GM12878 (cell line): ENCODE results near the gene RBX1. TPM values are rescaled to one million over a fixed set of nuclear protein-coding genes. Genes with fewer than 3 reads are reported as not detected.

Experiments
- BACH1 ChIP-seq: fragments of 450-650 bp; IDR thresholded peaks from 2 replicates; pipeline ENCODE4 v1.6.1; 2017; ENCODE audit warnings: mild to moderate bottlenecking, borderline replicate concordance
- BHLHE40 ChIP-seq, 2 experiments: fragments of 450-650 bp in 1 of 2; IDR thresholded peaks; 2 replicates each; pipeline ENCODE4 v1.6.1; 2011 to 2017; ENCODE audit warnings: low read depth in 2 of 2, borderline replicate concordance in 1 of 2, improper control_type of control experiment in 1 of 2, low read length in 1 of 2, mild to moderate bottlenecking in 1 of 2
- IKZF1 ChIP-seq: fragments of 450-650 bp; conservative IDR thresholded peaks from 2 replicates; pipeline ENCODE4 v1.6.1; 2017; ENCODE audit warnings: antibody characterized with exemption, mild to moderate bottlenecking
- POLR2AphosphoS5 ChIP-seq: IDR thresholded peaks from 2 replicates; pipeline ENCODE4 v1.6.1; 2011; ENCODE audit warnings: mild to moderate bottlenecking, low read length, inconsistent platforms
- RELA ChIP-seq: fragments of 450-650 bp; IDR thresholded peaks from 2 replicates; pipeline ENCODE4 v1.8.0; 2014; ENCODE audit warnings: borderline replicate concordance; ENCODE audit not compliant: partially characterized antibody
- SIX5 ChIP-seq: IDR thresholded peaks from 2 replicates; pipeline ENCODE4 v1.6.1; 2011; ENCODE audit warnings: mild to moderate bottlenecking, low read depth, low read length, moderate library complexity; ENCODE audit not compliant: severe bottlenecking
- SMAD1 ChIP-seq: fragments of 450-650 bp; IDR thresholded peaks from 2 replicates; pipeline ENCODE4 v1.6.1; 2018; ENCODE audit warnings: mild to moderate bottlenecking, low read depth; ENCODE audit not compliant: partially characterized antibody
- SREBF1 ChIP-seq: IDR thresholded peaks from 2 replicates; pipeline ENCODE4 v1.6.1; 2012; ENCODE audit warnings: mild to moderate bottlenecking, low read length
- SUZ12 ChIP-seq: fragments of 200-600 bp; sonication (generic); IDR thresholded peaks from one replicate; pipeline ENCODE4 v1.6.1; 2018; ENCODE audit warnings: antibody characterized with exemption, mild to moderate bottlenecking; ENCODE audit not compliant: unreplicated experiment
- TCF3 ChIP-seq: IDR thresholded peaks from 2 replicates; pipeline ENCODE4 v1.6.1; 2012; ENCODE audit warnings: low read depth, mild to moderate bottlenecking, low read length, borderline replicate concordance; ENCODE audit not compliant: insufficient read depth
- ZSCAN29 ChIP-seq: fragments of 450-650 bp; IDR thresholded peaks from 2 replicates; pipeline ENCODE4 v1.6.1; 2017; ENCODE audit warnings: mild to moderate bottlenecking, moderate library complexity
- polyA plus RNA-seq, 11 experiments: library from polyadenylated mRNA; depleted of rRNA in 4 of 11; unstranded in 6 of 11; stranded (reverse) in 5 of 11; fragments of >200 nt; fragmentation: Nextera tagmentation in 4 of 11; fragmentation: Illumina TruSeq in 1 of 11; extraction: Ambion mirVana in 4 of 11; extraction: Trizol in 1 of 11; gene quantifications; 1 replicate in 1 of 11; 2 replicates in 10 of 11; pipeline versions ENCODE4 v1.2.1 to v1.2.3, GENCODE V29; 2011 to 2016; ENCODE audit warnings: inconsistent platforms in 2 of 11, missing spikeins in 2 of 11, low read depth in 1 of 11
- total RNA-seq, 4 experiments: library from RNA; depleted of rRNA in 3 of 4; stranded (reverse); fragments of >200 nt in 3 of 4; fragmentation: Illumina TruSeq in 1 of 4; extraction: Trizol in 1 of 4; gene quantifications; 2 replicates each; pipeline versions ENCODE4 v1.2.1 to v1.2.3, GENCODE V29; 2013 to 2021
- TF ChIP-seq, protein P1 (sequence below): fragments of 450-650 bp; conservative IDR thresholded peaks from 2 replicates; pipeline ENCODE4 v1.6.1; 2017; ENCODE audit warnings: mild to moderate bottlenecking, moderate library complexity
- TF ChIP-seq, protein P2 (sequence below), 3 experiments: IDR thresholded peaks in 2 of 3; conservative IDR thresholded peaks in 1 of 3; 2 replicates each; pipeline ENCODE4 v1.5.1; 2011; ENCODE audit warnings: low read depth in 3 of 3, low read length in 3 of 3, mild to moderate bottlenecking in 3 of 3, control low read depth in 2 of 3, moderate library complexity in 2 of 3, inconsistent platforms in 1 of 3, mixed read lengths in 1 of 3; ENCODE audit not compliant: control insufficient read depth in 2 of 3, insufficient read depth in 1 of 3; ENCODE audit errors: extremely low read depth in 1 of 3

Gene RBX1
- total and polyA plus RNA-seq, 10 of the 15 experiments (the other 5 are each of a cell fraction or from before 2014, with no cell fraction given), result 71.2 to 468 (median 184) TPM

DNA sequence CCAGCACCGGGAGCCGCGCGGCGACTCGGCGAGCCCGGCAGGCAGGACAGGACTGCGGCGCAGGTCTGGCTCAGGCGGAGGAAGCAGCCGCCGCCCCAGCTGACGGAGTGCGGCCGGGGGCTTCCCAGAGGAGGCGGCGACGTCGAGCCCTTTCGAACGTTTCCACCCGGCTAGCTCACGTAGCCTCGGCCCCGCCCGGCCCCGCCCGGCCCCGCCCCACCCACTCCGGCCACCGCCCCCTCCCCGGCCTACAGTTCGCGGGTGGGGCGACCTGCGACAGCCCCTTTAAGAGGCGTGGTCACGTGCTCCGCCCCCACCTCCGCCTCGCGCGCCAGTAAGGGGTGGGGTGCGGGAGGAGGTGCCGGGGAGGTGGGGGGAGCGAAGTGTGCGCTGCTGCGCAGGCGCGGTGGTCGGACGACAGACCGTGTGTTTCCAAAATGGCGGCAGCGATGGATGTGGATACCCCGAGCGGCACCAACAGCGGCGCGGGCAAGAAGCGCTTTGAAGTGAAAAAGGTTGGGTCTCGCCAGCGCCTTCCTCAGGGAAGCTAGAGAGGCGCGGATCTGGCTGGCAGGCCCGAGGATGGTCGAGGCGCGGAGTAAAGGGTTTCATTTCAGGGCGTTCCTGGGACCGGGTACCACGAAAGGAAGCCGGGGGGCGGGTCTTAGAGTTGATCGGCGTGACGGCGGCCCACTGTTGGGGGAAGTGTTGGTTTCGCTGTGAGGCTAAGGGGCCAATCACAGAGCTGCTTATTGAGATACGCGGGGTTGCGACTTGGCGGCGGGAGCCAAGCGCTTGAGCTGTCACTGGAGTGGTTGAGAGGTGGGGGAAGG, at the start of gene RBX1 (continued):
- TF ChIP-seq ZSCAN29 (no peak), IKZF1 (no peak), SUZ12 (no peak), TCF3 (peak; percentile 91), SREBF1 (no peak), SIX5 (peak; percentile 31), RELA (peak; percentile 81), SMAD1 (peak; percentile 78), BHLHE40 (IDR thresholded peaks at IDR 0.05; ENCODE audit: borderline replicate concordance in 1 of 2, low read depth in 2 of 2, low read length in 1 of 2) (peak; percentile 64 to 90; a peak in 3 of 4 replicates), BACH1 (peak; percentile 89; the same call in 1 of the 2 replicates), POLR2AphosphoS5 (peak; percentile 94)
- TF ChIP-seq, protein P1, sequence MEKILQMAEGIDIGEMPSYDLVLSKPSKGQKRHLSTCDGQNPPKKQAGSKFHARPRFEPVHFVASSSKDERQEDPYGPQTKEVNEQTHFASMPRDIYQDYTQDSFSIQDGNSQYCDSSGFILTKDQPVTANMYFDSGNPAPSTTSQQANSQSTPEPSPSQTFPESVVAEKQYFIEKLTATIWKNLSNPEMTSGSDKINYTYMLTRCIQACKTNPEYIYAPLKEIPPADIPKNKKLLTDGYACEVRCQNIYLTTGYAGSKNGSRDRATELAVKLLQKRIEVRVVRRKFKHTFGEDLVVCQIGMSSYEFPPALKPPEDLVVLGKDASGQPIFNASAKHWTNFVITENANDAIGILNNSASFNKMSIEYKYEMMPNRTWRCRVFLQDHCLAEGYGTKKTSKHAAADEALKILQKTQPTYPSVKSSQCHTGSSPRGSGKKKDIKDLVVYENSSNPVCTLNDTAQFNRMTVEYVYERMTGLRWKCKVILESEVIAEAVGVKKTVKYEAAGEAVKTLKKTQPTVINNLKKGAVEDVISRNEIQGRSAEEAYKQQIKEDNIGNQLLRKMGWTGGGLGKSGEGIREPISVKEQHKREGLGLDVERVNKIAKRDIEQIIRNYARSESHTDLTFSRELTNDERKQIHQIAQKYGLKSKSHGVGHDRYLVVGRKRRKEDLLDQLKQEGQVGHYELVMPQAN, result no peak; the same call in 1 of the 2 replicates
- TF ChIP-seq, protein P2, sequence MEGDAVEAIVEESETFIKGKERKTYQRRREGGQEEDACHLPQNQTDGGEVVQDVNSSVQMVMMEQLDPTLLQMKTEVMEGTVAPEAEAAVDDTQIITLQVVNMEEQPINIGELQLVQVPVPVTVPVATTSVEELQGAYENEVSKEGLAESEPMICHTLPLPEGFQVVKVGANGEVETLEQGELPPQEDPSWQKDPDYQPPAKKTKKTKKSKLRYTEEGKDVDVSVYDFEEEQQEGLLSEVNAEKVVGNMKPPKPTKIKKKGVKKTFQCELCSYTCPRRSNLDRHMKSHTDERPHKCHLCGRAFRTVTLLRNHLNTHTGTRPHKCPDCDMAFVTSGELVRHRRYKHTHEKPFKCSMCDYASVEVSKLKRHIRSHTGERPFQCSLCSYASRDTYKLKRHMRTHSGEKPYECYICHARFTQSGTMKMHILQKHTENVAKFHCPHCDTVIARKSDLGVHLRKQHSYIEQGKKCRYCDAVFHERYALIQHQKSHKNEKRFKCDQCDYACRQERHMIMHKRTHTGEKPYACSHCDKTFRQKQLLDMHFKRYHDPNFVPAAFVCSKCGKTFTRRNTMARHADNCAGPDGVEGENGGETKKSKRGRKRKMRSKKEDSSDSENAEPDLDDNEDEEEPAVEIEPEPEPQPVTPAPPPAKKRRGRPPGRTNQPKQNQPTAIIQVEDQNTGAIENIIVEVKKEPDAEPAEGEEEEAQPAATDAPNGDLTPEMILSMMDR (IDR thresholded peaks at IDR 0.05 in 2 of 3, conservative IDR thresholded peaks at IDR 0.05 in 1 of 3; ENCODE audit: control insufficient read depth in 2 of 3, extremely low read depth in 1 of 3, insufficient read depth in 1 of 3, low read depth in 3 of 3, low read length in 3 of 3), result no peak
